PC-9 (cell line): ENCODE measurements around the gene IL11.

ENCODE experiments used
- EZH2 ChIP-seq: fragments of 200-600 bp; sonication (generic); IDR thresholded peaks from 2 replicates; pipeline ENCODE4 v1.8.0; 2017; ENCODE audit warnings: antibody characterized with exemption, low read depth
- TF ChIP-seq, protein P1 (sequence below): fragments of 200-600 bp; sonication (generic); conservative IDR thresholded peaks from 2 replicates; pipeline ENCODE4 v1.6.1; 2017; ENCODE audit warnings: mixed run types, antibody characterized with exemption, mild to moderate bottlenecking, moderate library complexity

DNA sequence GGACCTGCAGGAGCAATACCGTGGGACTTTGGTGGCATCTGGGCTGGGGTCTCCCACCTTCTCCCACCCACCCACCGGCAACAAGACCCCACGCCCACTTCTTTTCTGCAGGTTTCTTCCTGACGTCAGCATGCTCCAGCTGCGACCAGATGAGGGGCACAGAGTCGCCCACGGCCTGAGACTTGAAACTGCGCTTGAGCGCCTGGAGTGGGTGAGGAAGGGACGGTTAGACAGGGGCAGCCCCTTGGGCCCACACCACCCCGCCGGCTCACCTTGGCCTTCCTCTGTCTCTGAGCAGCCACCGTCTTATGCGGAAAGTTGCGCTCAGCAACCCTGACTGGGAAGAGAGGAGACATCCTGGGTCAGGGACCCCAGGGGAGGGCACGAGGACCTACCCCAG is 9.4 kb downstream of the IL11 start:
- TF ChIP-seq, protein P1, sequence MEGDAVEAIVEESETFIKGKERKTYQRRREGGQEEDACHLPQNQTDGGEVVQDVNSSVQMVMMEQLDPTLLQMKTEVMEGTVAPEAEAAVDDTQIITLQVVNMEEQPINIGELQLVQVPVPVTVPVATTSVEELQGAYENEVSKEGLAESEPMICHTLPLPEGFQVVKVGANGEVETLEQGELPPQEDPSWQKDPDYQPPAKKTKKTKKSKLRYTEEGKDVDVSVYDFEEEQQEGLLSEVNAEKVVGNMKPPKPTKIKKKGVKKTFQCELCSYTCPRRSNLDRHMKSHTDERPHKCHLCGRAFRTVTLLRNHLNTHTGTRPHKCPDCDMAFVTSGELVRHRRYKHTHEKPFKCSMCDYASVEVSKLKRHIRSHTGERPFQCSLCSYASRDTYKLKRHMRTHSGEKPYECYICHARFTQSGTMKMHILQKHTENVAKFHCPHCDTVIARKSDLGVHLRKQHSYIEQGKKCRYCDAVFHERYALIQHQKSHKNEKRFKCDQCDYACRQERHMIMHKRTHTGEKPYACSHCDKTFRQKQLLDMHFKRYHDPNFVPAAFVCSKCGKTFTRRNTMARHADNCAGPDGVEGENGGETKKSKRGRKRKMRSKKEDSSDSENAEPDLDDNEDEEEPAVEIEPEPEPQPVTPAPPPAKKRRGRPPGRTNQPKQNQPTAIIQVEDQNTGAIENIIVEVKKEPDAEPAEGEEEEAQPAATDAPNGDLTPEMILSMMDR = no peak
- no peak for TF ChIP-seq EZH2
